NCI-H446 treated with DMSO at 0.1 percent for 48 hours (cell line): ENCODE results near the gene ARHGEF10L.

Experiments
- DNase-seq: peaks from one replicate; lab custom pipeline; 2025; lab: John Stamatoyannopoulos, UW

Gene ARHGEF10L

DNA sequence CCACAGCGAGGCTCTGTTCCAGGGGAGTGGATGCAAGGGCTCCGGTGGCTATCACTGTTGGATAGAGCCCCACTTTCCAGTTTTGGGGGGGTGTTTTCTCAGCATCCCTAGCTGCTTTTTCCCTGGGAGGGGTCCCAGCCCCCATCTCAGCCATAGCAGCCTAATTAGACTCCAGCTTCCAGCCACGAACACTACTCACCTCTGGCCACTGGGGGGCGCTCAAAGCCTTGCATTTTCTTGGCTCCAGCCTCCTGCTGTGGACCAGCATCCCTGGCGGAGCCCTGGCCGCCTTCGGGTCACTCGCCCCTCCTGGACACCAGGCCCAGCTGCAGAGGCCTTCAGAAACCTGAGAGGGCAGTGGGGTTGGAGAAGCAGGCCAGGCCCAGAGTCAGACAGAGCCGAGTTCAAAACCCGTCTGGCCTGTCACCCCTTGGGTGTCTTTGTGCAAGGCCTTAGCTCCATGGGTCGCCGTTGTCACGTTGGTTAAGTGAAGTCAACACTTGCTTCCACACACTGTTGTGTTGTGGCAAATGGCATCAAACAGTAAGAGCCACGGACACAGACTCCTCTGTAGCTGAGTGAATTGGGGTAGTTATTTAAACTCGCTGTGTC, 122.2 kb downstream of the ARHGEF10L start:
- no peak for DNase-seq

DNA sequence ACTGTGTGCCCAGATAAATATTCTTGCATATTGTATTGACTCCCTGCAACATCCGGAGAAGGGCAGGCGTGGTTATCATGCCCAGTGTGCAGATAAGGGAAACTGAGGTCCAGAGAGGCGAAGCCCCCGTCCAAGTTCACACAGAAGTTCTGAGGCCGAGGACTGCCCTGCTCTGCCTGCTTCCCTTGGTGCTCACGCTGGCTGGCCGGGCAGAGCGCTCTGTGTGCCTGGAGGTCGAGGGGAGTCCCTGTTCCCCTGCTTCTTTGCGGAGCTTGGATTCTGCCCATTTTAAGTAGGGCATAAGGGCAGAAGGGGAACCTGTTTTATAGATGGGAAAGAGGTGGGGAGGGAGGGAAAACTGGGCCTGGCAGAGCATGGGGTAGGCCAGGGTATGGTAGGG, 122.8 kb downstream of the ARHGEF10L start:
- DNase-seq, result no peak

DNA sequence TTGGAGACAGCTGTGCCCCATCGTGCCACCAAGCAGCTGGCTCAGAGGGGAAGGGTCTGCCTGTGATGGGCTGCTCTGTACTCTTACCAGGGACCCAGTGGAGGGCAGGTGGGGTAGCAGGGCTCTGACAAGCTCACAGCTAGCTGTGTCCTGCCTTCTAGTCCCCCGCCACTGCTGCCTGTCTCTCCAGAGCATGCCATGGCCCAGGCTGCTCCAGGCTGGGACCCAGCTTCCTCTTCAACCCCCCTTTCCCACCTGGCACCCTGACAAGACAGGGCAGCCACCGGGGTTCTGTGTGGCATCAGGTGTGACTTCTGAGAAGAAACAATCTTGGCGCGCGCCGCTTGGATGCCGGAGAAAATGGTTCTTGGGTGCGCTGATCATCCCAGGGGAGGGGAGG, 123.3 kb downstream of the ARHGEF10L start:
- no peak for DNase-seq

GRCh38 chr1:17663646-17664045, 124.1 kb downstream of the ARHGEF10L start:
- no peak for DNase-seq

GRCh38 chr1:17664322-17664721, 124.8 kb downstream of the ARHGEF10L start:
- DNase-seq, result no peak

GRCh38 chr1:17665054-17665453, 125.6 kb downstream of the ARHGEF10L start:
- DNase-seq, result no peak

DNA sequence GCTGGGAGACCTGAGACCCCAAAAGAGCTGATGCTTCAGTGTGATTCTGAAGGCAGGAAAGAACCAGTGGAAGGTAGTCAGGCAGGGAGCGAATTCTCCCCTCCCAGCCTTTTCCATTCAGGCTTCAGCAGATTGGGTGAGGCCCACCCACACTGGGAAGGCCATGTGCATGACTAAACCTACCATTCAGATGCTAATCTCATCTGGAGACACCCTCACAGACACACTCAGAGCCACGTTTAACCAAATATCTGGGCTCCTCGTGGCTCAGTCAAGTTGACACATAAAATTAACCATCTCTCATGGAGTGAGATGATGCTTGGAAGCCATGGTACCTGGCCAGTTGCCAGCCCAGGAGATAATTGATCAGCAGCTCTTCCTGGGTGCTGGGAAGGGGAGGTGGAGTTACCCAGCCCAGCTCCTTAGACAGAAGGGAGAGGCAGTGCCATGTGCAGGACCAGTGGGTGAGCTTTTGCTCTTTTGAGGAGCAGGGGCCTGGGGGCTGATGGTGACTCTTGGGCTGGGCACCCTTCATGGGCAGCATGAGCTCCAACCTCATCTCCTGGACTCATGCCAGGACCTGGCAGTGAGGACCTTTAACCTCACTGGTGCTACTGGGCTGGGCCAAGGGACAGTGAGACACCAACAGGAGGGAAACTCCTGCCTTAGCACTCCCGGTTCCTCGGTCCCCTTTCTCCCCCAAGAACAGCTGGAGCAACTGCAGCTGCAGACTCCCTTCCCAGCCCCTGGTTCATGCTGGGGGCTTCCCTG, 126.6 kb downstream of the ARHGEF10L start:
- no peak for DNase-seq

DNA sequence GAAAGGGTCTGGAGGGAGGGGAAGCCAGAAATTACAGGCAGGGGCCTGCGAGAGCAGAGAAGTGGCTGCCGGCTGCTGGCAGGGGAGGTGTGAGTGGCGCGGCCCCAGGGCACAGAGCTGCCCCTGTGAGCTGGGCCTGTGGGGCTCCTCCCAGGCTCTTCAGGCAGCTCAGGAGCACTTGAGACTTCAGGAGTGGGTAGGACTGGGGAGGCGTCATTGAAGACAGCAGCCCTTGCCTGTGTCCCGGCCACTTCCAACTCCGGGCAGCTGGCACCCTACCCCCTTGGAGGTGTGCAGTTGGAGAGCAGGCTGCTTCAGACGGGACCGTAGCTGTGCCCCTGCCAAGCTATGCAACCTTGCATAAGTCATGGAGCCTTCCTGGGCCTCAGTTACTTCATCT, 128.1 kb downstream of the ARHGEF10L start:
- no peak for DNase-seq

- DNase-seq, result no peak
Observed at GRCh38 chr1:17668195-17668594, 128.7 kb downstream of the ARHGEF10L start.

DNA sequence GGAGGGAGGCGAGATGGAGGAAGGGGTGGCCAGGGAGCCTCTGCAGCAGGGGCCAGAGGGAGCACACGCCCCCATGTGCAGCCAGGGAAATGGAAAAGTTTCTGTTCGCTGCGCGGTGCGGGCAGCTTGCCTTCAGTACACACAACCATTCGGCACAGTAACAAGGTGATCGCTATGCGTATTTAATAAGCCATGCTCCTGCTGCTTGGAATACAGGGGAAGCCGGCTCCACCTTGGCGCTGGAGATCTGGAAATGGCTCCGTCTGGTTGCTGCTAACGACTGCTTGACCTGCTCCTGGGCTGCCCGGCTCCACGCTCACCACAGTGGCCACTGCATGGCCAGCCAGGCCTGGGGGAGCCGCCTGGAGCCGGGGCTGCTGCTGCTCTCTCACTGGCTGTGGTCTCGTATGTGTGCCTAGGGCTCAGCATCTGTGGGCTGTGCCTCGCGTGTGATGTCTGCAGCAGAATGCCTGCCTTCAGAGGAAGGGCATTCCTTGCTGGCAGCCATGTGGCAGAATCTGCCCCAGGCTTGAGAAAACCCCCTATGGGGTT, 129.2 kb downstream of the ARHGEF10L start:
- DNase-seq, result no peak

- DNase-seq, result no peak
Observed at GRCh38 chr1:17669305-17669704, 129.8 kb downstream of the ARHGEF10L start.

GRCh38 chr1:17669866-17670451, 130.5 kb downstream of the ARHGEF10L start:
- DNase-seq, result no peak

DNA sequence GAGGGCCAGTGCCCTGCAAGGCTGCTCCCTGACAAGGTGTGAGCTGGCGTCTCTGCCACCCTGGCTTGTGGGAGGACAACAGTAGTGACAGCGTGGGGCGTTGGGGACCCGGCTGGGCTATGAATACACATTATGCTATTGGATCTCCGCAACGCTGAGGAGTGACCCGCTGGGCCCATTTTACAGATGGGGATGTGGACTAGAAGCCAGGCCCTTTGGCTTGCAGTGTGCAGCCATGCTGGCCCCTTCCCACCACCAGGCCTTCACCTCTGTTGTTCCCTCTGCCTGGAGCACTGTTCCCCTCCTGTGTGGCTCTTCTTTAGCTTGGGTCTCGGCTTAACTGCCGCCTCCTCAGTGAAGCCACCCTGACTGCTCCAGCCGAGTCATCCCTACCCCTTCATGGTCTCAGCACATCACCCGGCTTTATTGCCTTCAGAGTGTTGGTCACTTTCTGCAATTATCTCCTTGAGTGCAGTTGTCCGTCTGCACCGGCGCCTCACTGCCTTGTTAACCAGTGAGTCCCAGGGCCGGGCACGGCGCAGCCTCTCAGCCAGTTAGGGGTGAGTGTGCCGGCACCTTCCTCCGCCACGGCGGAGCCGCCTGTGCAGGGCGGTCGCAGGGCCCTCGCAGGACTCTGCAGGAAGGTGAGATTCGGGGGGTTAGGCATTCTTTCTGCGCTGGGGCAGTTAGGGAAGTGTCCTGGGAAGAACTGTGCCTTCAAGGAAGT, 131.3 kb downstream of the ARHGEF10L start:
- no peak for DNase-seq

- no peak for DNase-seq
Observed at GRCh38 chr1:17671314-17671705, 131.8 kb downstream of the ARHGEF10L start.

DNA sequence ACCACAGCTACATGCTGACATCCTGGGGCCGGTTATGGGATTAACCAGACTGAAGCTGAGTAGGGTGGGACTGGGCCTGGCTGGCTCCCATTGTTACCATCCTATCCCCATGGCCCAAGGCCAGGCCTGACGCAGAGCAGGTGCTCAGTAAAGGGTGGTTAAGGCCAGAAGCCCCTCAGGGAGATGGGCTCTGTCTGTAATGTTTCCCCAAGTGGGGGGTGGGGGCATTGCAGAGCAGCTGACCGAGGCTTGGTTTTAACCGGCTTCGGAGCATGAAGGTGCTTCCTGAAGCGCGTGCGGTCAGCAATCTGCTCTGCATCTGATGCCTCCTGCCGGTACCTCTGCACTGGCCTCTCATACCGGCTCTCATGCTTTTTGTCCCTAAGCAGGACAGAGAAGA, 132.2 kb downstream of the ARHGEF10L start:
- DNase-seq, result no peak

GRCh38 chr1:17672226-17672625, 132.7 kb downstream of the ARHGEF10L start:
- no peak for DNase-seq

- no peak for DNase-seq
Observed at GRCh38 chr1:17673329-17674072, 134.0 kb downstream of the ARHGEF10L start.

DNA sequence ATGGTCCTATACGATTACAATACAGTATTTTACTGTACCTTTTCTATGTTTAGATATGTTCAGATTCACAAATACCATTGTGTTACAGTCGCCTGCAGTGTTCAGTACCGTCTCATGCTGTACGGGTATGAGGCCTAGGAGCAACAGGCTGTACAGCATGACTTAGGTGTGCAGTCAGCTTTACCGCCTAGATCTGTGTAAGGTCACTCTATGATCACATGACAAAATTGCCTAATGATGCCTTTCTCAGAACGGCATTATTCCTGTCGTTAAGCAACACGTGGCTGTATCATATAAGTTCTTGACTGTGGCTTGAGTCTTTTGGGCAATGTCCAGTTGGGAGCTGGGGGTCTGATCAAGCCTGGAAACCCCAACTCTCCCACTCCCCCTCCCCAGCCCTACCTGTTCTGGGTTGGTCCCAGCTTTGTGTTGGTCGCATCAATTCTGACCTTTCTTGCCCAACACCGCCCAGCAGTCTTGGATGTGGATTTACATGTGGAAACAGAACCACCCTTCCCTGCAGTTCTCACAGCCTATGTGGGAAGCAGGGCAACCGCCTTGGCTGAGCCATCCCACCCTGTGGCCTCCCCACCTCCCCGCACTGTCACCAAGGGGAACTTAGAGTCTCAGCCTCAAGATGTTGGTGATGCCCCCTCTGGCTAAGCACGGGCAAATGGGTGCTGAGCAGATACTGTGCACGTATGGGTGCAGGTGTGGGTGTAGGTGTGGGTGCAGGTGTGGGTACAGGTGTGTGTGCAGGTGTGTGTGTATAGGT, 135.4 kb downstream of the ARHGEF10L start:
- no peak for DNase-seq

DNA sequence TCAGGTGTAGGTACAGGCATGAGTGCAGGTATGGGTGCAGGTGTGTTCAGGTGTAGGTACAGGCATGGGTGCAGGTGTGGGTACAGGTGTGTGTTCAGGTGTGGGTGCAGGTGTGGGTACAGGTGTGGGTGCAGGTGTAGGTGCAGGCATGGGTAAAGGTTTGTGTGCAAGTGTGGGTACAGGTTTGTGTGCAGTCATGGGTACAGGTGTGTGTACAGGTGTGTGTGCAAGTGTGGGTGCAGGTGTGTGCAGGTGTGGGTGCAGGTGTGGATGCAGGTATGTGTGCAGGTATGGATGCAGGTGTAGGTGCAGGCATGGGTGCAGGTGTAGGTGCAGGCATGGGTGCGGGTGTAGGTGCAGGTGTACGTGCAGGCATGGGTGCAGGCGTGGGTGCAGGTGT, 136.2 kb downstream of the ARHGEF10L start:
- no peak for DNase-seq

DNA sequence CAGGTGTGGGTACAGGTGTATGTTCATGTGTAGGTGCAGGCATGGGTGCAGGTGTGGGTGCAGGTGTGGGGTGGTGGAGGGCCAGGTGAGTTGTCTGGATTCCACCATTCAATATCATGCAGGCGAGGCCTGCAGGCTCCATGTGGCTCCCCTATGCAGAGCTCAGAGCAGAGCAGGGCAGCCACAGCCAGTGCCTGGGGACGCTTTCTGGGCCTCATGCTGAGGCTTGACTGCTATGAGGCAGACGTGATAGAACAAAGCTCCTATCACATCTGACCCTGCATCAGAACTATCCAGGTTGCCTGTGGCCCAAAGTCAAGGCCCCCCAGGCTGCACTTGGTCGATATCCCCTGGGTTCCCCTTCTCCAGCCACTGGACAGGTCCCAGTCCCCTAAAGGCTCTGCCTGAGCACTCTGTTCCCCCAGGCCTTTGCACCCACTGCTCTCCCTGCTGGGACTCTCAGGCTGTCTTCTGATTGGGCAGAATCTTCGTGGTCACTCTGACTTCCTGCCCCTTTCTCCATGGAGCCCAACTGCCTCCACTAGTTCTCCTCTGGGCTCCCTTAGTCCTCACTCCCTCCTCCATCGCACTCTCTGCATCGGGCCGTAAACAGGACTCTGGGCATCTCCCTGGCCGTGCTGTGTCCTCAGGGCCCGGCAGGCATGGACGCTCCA, 137.0 kb downstream of the ARHGEF10L start:
- DNase-seq, result no peak
